Measurements from ENCODE around the gene VWA8.
"Not testable (repeated sequence)": the region's sequence is repeated elsewhere in the genome, so short reads cannot be mapped to it uniquely, and the experiment has no call there.

Gene VWA8

DNA sequence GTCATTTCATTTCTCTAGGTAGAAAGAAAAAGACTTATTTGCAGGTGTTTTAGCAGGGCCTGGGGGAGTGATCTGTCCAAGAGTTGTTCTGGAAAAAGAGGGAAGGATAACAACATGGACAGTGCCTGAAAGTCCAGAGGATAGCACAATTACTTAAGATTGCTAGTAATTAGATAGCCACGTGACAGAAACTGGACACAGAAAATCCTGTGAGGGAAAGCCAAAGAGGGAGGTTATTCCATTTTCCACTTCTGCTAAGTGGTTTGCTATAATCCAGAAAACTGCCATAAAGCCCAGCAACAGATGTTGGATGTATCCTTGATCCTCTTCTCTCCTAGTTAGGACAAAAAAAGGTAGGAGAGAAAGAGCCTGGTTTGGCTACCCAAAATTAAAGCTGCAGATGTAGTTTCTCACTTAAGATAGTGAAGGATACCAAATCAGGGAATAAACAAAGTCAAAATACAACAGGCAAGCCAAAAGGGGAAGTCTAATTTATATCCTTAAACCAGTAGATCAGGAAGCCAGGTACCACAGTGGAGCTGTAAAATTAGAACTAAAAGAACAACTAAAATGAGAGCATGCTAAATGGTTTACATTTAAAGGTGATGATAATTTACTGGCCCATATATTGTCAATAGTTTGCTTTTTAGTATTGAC lies 140.2 kb downstream of the VWA8 start:
- H3K4me3 ChIP-seq (ENCODE audit: low read depth, low read length) = no peak overlapping the region
- no peak for DNase-seq (ENCODE audit: low read depth)
- TF ChIP-seq, protein P1, sequence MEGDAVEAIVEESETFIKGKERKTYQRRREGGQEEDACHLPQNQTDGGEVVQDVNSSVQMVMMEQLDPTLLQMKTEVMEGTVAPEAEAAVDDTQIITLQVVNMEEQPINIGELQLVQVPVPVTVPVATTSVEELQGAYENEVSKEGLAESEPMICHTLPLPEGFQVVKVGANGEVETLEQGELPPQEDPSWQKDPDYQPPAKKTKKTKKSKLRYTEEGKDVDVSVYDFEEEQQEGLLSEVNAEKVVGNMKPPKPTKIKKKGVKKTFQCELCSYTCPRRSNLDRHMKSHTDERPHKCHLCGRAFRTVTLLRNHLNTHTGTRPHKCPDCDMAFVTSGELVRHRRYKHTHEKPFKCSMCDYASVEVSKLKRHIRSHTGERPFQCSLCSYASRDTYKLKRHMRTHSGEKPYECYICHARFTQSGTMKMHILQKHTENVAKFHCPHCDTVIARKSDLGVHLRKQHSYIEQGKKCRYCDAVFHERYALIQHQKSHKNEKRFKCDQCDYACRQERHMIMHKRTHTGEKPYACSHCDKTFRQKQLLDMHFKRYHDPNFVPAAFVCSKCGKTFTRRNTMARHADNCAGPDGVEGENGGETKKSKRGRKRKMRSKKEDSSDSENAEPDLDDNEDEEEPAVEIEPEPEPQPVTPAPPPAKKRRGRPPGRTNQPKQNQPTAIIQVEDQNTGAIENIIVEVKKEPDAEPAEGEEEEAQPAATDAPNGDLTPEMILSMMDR (conservative IDR thresholded peaks at IDR 0.05; ENCODE audit: low read depth, low read length) = no peak

DNA sequence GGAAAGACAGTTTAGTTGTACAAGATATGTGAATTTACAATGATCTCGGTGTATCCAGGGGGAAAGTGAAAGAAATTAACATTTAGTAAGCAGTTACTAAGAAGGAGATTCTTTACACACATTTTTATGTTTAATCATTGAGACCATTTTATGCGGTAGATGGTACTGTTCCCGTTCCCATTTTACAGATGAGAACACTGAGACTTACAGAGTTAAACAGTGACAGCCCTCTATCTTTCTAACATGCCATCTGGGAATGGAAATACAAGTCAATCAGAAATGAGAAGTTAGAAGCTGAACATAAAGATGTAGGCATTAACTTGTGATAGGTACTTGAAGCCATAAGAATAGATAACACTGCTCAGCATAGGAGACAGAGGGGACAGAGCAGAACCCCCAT lies 144.9 kb downstream of the VWA8 start:
- H3K4me3 ChIP-seq (ENCODE audit: low read depth, low read length) = no peak overlapping the region
- no peak for DNase-seq (ENCODE audit: low read depth)
- TF ChIP-seq, protein P1 (conservative IDR thresholded peaks at IDR 0.05; ENCODE audit: low read depth, low read length) = no peak

DNA sequence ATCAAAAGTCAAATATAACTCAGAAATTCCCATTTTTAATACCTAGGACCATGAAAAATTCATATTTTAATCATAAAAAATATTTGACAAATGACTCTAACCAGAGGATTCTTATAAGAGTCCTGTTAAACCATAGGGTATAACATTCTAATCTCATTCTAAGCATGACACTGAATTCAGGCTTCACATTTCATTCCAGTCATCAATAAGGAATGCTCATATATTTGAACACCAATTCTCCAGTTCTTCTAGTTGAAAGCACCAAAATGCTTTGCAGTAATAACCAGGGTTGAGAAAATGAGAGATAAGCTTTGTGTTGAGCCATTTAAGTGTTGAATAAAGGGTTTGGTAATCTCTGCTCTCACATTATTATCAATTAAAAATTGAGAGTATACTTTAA lies 147.5 kb downstream of the VWA8 start:
- TF ChIP-seq, protein P1 (conservative IDR thresholded peaks at IDR 0.05; ENCODE audit: low read depth, low read length) = no peak
- DNase-seq (ENCODE audit: low read depth) = peak; percentile 69
- H3K4me3 ChIP-seq (ENCODE audit: low read depth, low read length) = no peak overlapping the region

DNA sequence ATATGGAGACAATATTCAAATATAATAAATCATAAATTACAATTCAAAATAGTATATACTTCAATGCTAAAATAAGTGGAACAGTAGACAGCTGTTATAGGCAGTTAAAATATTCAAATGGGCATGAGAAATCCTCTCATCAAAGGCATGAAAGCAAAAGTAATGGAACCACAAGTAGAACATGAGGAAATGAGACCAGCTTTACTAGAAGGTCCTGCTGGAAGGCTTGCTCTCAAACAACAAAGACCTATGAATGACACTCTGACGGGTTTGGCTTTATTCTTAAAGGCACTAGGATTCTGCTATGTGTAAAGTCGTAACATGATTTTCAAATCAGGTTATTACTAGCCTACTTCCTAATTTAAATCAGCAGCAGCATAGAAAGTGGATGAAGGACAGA lies 148.1 kb downstream of the VWA8 start:
- no peak overlapping the region for H3K4me3 ChIP-seq (ENCODE audit: low read depth, low read length)
- no peak for DNase-seq (ENCODE audit: low read depth)
- TF ChIP-seq, protein P1 (conservative IDR thresholded peaks at IDR 0.05; ENCODE audit: low read depth, low read length) = no peak

DNA sequence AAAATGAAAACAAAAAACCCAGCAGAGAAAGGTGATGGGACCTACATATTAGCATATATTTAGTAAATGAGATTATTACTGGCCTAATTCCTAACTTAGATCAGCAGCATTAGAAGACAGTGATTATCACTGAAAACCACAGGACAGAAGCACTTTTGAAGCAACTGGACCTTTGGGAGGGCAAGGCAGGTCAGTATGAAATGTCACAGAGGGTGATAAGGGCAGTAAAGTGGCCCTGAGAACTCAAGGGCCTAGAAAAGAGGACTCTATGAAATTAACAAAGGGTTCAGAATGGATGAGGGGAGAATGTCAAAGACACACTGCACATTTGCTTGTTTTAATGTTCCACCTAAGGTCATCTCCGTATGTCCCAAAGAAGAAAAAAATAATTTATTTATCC lies 148.7 kb downstream of the VWA8 start:
- TF ChIP-seq, protein P1 (conservative IDR thresholded peaks at IDR 0.05; ENCODE audit: low read depth, low read length) = no peak
- DNase-seq (ENCODE audit: low read depth) = no peak
- no peak overlapping the region for H3K4me3 ChIP-seq (ENCODE audit: low read depth, low read length)

DNA sequence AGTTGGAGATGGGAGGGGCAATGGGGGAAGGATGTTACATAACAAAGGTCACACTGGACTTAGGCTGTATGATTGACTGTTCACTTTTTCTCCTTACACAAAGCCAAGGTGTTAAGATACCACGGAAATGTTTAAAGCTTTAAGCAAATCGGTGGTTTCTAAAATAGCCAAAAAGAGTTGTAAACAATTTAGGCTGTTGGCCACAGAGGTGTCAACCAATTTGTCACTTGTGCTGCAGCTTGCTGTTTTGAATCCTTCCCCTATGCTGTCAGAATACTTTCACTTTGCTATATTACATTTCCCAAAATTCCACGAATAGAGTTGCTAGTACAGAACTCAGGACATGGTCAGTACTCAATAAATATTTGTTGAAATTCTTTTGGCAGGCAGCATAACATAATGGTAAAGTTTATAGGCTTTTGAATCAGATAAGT lies 149.3 kb downstream of the VWA8 start:
- H3K4me3 ChIP-seq (ENCODE audit: low read depth, low read length) = no peak overlapping the region
- DNase-seq (ENCODE audit: low read depth) = no peak
- TF ChIP-seq, protein P1 (conservative IDR thresholded peaks at IDR 0.05; ENCODE audit: low read depth, low read length) = no peak

DNA sequence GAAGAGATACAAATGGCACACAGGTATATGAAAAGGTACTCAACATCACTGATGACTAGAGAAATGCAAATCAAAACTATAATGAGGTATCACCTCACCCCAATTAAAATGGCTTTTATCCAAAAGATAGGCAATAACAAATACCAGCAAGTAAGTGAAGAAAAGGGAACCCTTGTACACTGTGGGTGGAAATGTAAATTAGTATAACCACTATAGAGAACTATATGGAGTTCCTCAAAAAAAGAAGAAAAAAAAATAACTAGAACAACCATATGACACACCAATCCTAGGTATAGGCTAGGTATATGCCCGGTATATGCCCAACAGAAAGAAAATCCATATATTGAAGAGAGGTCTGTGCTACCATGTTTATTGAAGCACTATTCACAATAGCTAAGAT lies 150.9 kb downstream of the VWA8 start:
- TF ChIP-seq, protein P1 (conservative IDR thresholded peaks at IDR 0.05; ENCODE audit: low read depth, low read length) = no peak
- H3K4me3 ChIP-seq (ENCODE audit: low read depth, low read length) = no peak overlapping the region
- DNase-seq (ENCODE audit: low read depth) = no peak

DNA sequence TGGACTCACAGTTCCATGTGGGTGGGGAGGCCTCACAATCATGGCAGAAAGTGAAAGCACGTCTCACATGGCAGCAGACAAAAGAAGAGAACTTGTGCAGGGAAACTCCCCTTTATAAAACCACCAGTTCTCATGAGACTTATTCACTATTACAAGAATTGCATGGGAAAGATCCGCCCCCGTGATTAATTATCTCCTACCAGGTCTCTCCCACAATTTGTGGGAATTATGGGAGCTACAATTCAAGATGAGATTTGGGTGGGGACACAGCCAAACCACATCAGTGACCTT lies 157.5 kb downstream of the VWA8 start:
- H3K4me3 ChIP-seq (ENCODE audit: low read depth, low read length); DNase-seq (ENCODE audit: low read depth): not testable (repeated sequence)

All from choroid plexus epithelial cell (primary cell).